ENCODE data around the gene OXER1.

DNA sequence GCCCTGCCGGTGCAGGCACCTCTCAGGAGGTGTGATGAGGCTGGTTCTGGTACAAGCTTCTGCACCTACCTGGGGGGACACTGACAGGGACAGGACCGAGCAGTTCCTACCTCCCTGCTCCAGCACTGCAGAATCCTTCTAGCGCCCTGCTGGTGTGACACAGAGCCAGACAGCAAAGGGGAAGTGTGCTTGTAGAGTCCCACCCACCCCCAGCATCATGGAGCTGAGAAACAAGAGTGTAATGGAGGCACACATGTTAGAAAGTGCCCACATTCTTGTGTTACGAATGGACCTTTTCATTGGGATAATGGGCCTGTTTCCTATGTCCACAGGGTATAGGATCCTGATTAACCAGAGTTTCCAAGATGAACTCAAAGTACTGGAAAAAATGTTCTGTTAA is 38.3 kb downstream of the OXER1 start:
- no peak for TF ChIP-seq POLR2A (IDR thresholded peaks at IDR 0.05)
- TF ChIP-seq, protein P1, sequence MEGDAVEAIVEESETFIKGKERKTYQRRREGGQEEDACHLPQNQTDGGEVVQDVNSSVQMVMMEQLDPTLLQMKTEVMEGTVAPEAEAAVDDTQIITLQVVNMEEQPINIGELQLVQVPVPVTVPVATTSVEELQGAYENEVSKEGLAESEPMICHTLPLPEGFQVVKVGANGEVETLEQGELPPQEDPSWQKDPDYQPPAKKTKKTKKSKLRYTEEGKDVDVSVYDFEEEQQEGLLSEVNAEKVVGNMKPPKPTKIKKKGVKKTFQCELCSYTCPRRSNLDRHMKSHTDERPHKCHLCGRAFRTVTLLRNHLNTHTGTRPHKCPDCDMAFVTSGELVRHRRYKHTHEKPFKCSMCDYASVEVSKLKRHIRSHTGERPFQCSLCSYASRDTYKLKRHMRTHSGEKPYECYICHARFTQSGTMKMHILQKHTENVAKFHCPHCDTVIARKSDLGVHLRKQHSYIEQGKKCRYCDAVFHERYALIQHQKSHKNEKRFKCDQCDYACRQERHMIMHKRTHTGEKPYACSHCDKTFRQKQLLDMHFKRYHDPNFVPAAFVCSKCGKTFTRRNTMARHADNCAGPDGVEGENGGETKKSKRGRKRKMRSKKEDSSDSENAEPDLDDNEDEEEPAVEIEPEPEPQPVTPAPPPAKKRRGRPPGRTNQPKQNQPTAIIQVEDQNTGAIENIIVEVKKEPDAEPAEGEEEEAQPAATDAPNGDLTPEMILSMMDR (IDR thresholded peaks at IDR 0.05) = no peak

All from thyroid gland (tissue), 4 donors.